ENCODE results near the gene NCMAP. TPM values are rescaled to one million over a fixed set of nuclear protein-coding genes. Genes with fewer than 3 reads are reported as not detected.

Gene NCMAP
- polyA plus RNA-seq, 1 donor from 2014 or later: not detected

DNA sequence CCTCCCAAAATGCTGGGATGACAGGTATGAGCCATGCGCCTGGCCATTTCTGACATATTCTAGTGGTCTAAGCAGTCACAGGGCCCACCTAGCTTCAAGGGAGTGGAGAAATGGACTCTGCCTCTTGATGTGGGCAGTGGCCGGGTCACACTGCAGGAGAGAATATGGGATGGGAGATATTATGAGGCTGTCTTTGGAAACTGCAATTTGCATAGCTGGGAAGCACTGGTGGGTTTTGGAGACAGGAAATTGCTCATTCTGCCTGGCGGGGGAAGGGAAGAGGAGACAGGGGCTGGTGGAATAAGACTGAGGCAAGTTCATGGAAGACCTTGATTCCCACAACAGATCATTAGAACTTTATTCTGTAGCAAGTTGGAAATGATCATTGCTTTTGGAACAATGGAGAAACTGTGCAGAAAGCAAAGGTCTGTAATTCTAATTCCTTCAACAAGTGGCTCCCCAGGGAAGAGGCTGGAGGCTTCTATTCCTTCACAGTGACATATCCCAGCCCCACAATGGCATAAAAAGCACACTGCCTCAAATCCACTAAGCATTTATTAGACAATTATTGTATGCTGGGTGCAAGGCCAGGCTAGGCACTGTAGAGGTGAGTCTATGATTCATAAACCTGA is 10.5 kb downstream of the NCMAP start:
- H3K9me3 ChIP-seq (ENCODE audit: low read length): no peaks in the 10 kb centered on the region
- H3K9me2 ChIP-seq (ENCODE audit: insufficient read depth, low read length): no peaks in the 10 kb centered on the region
- H3K4me2 ChIP-seq (ENCODE audit: low read length): no peak overlapping the region
- H2AFZ ChIP-seq (ENCODE audit: low read depth, low read length): no peak overlapping the region
- H3K79me2 ChIP-seq (replicated peaks; ENCODE audit: insufficient read depth, low read length): no peaks in the 10 kb centered on the region
- no peaks in the 10 kb centered on the region for H4K20me1 ChIP-seq (ENCODE audit: insufficient read depth)
- H3F3A ChIP-seq (ENCODE audit: insufficient read depth, low read length, poor library complexity, severe bottlenecking): no peaks in the 10 kb centered on the region
- H3K36me3 ChIP-seq (ENCODE audit: insufficient read depth, low read length): no peaks in the 10 kb centered on the region
- no peak overlapping the region for H3K4me3 ChIP-seq (ENCODE audit: low read length)
- no peak overlapping the region for H3K27ac ChIP-seq (ENCODE audit: low read length)
- TF ChIP-seq RAD21 (conservative IDR thresholded peaks at IDR 0.05) (no peak), EP300 (conservative IDR thresholded peaks at IDR 0.05; ENCODE audit: poor library complexity, severe bottlenecking) (no peak), SMC3 (conservative IDR thresholded peaks at IDR 0.05; ENCODE audit: poor library complexity) (no peak), EZH2 (IDR thresholded peaks at IDR 0.05; ENCODE audit: borderline replicate concordance, insufficient read depth, low read length, poor library complexity, severe bottlenecking) (no peak), TAF1 (IDR thresholded peaks at IDR 0.05; ENCODE audit: low read depth) (no peak), POLR2AphosphoS5 (IDR thresholded peaks at IDR 0.05) (no peak), MXI1 (conservative IDR thresholded peaks at IDR 0.05; ENCODE audit: poor library complexity, severe bottlenecking) (no peak)
- TF ChIP-seq, protein P1, sequence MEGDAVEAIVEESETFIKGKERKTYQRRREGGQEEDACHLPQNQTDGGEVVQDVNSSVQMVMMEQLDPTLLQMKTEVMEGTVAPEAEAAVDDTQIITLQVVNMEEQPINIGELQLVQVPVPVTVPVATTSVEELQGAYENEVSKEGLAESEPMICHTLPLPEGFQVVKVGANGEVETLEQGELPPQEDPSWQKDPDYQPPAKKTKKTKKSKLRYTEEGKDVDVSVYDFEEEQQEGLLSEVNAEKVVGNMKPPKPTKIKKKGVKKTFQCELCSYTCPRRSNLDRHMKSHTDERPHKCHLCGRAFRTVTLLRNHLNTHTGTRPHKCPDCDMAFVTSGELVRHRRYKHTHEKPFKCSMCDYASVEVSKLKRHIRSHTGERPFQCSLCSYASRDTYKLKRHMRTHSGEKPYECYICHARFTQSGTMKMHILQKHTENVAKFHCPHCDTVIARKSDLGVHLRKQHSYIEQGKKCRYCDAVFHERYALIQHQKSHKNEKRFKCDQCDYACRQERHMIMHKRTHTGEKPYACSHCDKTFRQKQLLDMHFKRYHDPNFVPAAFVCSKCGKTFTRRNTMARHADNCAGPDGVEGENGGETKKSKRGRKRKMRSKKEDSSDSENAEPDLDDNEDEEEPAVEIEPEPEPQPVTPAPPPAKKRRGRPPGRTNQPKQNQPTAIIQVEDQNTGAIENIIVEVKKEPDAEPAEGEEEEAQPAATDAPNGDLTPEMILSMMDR (IDR thresholded peaks at IDR 0.05; ENCODE audit: poor library complexity, severe bottlenecking): no peak
- TF ChIP-seq, protein P2, sequence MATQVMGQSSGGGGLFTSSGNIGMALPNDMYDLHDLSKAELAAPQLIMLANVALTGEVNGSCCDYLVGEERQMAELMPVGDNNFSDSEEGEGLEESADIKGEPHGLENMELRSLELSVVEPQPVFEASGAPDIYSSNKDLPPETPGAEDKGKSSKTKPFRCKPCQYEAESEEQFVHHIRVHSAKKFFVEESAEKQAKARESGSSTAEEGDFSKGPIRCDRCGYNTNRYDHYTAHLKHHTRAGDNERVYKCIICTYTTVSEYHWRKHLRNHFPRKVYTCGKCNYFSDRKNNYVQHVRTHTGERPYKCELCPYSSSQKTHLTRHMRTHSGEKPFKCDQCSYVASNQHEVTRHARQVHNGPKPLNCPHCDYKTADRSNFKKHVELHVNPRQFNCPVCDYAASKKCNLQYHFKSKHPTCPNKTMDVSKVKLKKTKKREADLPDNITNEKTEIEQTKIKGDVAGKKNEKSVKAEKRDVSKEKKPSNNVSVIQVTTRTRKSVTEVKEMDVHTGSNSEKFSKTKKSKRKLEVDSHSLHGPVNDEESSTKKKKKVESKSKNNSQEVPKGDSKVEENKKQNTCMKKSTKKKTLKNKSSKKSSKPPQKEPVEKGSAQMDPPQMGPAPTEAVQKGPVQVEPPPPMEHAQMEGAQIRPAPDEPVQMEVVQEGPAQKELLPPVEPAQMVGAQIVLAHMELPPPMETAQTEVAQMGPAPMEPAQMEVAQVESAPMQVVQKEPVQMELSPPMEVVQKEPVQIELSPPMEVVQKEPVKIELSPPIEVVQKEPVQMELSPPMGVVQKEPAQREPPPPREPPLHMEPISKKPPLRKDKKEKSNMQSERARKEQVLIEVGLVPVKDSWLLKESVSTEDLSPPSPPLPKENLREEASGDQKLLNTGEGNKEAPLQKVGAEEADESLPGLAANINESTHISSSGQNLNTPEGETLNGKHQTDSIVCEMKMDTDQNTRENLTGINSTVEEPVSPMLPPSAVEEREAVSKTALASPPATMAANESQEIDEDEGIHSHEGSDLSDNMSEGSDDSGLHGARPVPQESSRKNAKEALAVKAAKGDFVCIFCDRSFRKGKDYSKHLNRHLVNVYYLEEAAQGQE (IDR thresholded peaks at IDR 0.05; ENCODE audit: borderline replicate concordance): no peak
- no peaks in the 10 kb centered on the region for H3K27me3 ChIP-seq (ENCODE audit: insufficient read depth, low read depth, low read length)
- H3K9ac ChIP-seq (ENCODE audit: low read length): no peak overlapping the region

- Histone ChIP-seq H3K9ac (ENCODE audit: low read length) (no peak overlapping the region), H3K36me3 (ENCODE audit: insufficient read depth, low read length) (no peaks in the 10 kb centered on the region), H3F3A (ENCODE audit: insufficient read depth, low read length, poor library complexity, severe bottlenecking) (no peaks in the 10 kb centered on the region), H3K4me3 (ENCODE audit: low read length) (no peak overlapping the region), H3K27ac (ENCODE audit: low read length) (no peak overlapping the region), H3K27me3 (ENCODE audit: insufficient read depth, low read depth, low read length) (no peaks in the 10 kb centered on the region), H2AFZ (ENCODE audit: low read depth, low read length) (no peak overlapping the region), H4K20me1 (ENCODE audit: insufficient read depth) (no peaks in the 10 kb centered on the region), H3K79me2 (replicated peaks; ENCODE audit: insufficient read depth, low read length) (no peaks in the 10 kb centered on the region), H3K4me2 (ENCODE audit: low read length) (no peak overlapping the region), H3K9me3 (ENCODE audit: low read length) (no peaks in the 10 kb centered on the region), H3K9me2 (ENCODE audit: insufficient read depth, low read length) (no peaks in the 10 kb centered on the region)
- TF ChIP-seq MXI1 (conservative IDR thresholded peaks at IDR 0.05; ENCODE audit: poor library complexity, severe bottlenecking) (no peak), RAD21 (conservative IDR thresholded peaks at IDR 0.05) (no peak), SMC3 (conservative IDR thresholded peaks at IDR 0.05; ENCODE audit: poor library complexity) (no peak), POLR2AphosphoS5 (IDR thresholded peaks at IDR 0.05) (no peak), EP300 (conservative IDR thresholded peaks at IDR 0.05; ENCODE audit: poor library complexity, severe bottlenecking) (no peak), EZH2 (IDR thresholded peaks at IDR 0.05; ENCODE audit: borderline replicate concordance, insufficient read depth, low read length, poor library complexity, severe bottlenecking) (no peak)
- TF ChIP-seq, protein P1 (IDR thresholded peaks at IDR 0.05; ENCODE audit: poor library complexity, severe bottlenecking): no peak
- TF ChIP-seq, protein P2 (IDR thresholded peaks at IDR 0.05; ENCODE audit: borderline replicate concordance): no peak
Measured at GRCh38 chr1:24567792-24568388, 12.0 kb downstream of the NCMAP start.
